WERI-Rb-1 (cell line): ENCODE measurements around the gene PRKAR1B.

Source experiments
- DNase-seq: peaks from one replicate; pipeline ENCODE4 v3.0.0-alpha.2; 2020
- H3K27ac ChIP-seq: fragments of 250-450 bp; sonication (Bioruptor Pico); 2 replicates; pipeline ENCODE4 v1.5.1; 2020; ENCODE audit warnings: mild to moderate bottlenecking, moderate library complexity
- H3K27me3 ChIP-seq: fragments of 250-450 bp; sonication (Bioruptor Pico); 2 replicates; pipeline ENCODE4 v1.5.1; 2021; ENCODE audit warnings: mild to moderate bottlenecking, low read depth, moderate library complexity; ENCODE audit not compliant: insufficient read depth, severe bottlenecking
- H3K36me3 ChIP-seq: fragments of 250-450 bp; sonication (Bioruptor Pico); 2 replicates; pipeline ENCODE4 v1.5.1; 2020; ENCODE audit warnings: mild to moderate bottlenecking, moderate library complexity
- H3K4me3 ChIP-seq: 2 replicates; pipeline ENCODE4 v1.5.1; 2011; ENCODE audit warnings: low read depth, mild to moderate bottlenecking, control low read depth, low read length
- H3K9me3 ChIP-seq: fragments of 250-450 bp; sonication (Bioruptor Pico); 2 replicates; pipeline ENCODE4 v1.5.1; 2021; ENCODE audit warnings: mild to moderate bottlenecking, moderate library complexity; ENCODE audit not compliant: severe bottlenecking
- CTCF ChIP-seq: IDR thresholded peaks from 2 replicates; pipeline ENCODE4 v1.5.1; 2011; ENCODE audit warnings: low read depth, mild to moderate bottlenecking, control low read depth, inconsistent platforms, low read length

The PRKAR1B gene

GRCh38 chr7:600149-601035 lies 126.7 kb downstream of the PRKAR1B start:
- DNase-seq, result no peak
- no peak overlapping the region for H3K27ac ChIP-seq
- no peaks in the 10 kb centered on the region for H3K9me3 ChIP-seq
- H3K36me3 ChIP-seq, result peaks cover 5% of the 10 kb centered on the region; the same call in 1 of the 2 replicates
- H3K4me3 ChIP-seq, result no peak overlapping the region
- no peak for TF ChIP-seq CTCF
- H3K27me3 ChIP-seq, result no peaks in the 10 kb centered on the region

GRCh38 chr7:598899-599298 lies 128.2 kb downstream of the PRKAR1B start:
- H3K36me3 ChIP-seq, result peaks cover 5% of the 10 kb centered on the region; the same call in 1 of the 2 replicates
- no peak overlapping the region for H3K4me3 ChIP-seq
- no peak overlapping the region for H3K27ac ChIP-seq
- no peak for DNase-seq
- no peaks in the 10 kb centered on the region for H3K27me3 ChIP-seq
- TF ChIP-seq CTCF, result no peak
- no peaks in the 10 kb centered on the region for H3K9me3 ChIP-seq

- Histone ChIP-seq H3K27me3 (no peaks in the 10 kb centered on the region), H3K4me3 (no peak overlapping the region), H3K27ac (no peak overlapping the region), H3K9me3 (no peaks in the 10 kb centered on the region), H3K36me3 (peaks cover 5% of the 10 kb centered on the region; the same call in 1 of the 2 replicates)
- no peak for DNase-seq
- no peak for TF ChIP-seq CTCF
Measured at GRCh38 chr7:597348-598178, 129.5 kb downstream of the PRKAR1B start.

- Histone ChIP-seq H3K36me3 (peaks cover 5% of the 10 kb centered on the region; the same call in 1 of the 2 replicates), H3K27ac (no peak overlapping the region), H3K27me3 (no peaks in the 10 kb centered on the region), H3K9me3 (no peaks in the 10 kb centered on the region), H3K4me3 (no peak overlapping the region)
- no peak for DNase-seq
- TF ChIP-seq CTCF, result no peak
Measured at GRCh38 chr7:596819-597182, 130.3 kb downstream of the PRKAR1B start.

GRCh38 chr7:596071-596818 lies 130.8 kb downstream of the PRKAR1B start:
- Histone ChIP-seq H3K27ac (no peak overlapping the region), H3K27me3 (no peaks in the 10 kb centered on the region), H3K4me3 (no peak overlapping the region), H3K36me3 (peaks cover 5% of the 10 kb centered on the region; the same call in 1 of the 2 replicates), H3K9me3 (no peaks in the 10 kb centered on the region)
- no peak for TF ChIP-seq CTCF
- no peak for DNase-seq
